ENCODE data around the gene ESD.

GRCh38 chr13:46726347-46726746 lies 70.6 kb downstream of the ESD start:
- TF ChIP-seq CTCF (conservative IDR thresholded peaks at IDR 0.05; ENCODE audit: low read depth, low read length), result no peak
- no peak for TF ChIP-seq EZH2 (IDR thresholded peaks at IDR 0.05; ENCODE audit: low read length, unreplicated experiment)
- TF ChIP-seq EZH2phosphoT487 (IDR thresholded peaks at IDR 0.05; ENCODE audit: borderline replicate concordance, low read length), result no peak
